ENCODE measurements around the gene MPG.
"Not testable (repeated sequence)": the region's sequence is repeated elsewhere in the genome, so short reads cannot be mapped to it uniquely, and the experiment has no call there.

MPG gene

GRCh38 chr16:77807-78443 lies at the start of gene MPG:
MPG (plus strand) TSS chr16:78225; CDS start chr16:78310, 85 bp downstream.
- FAIRE-seq (no peak), DNase-seq (ENCODE audit: low spot score) (peak; percentile 95)

GRCh38 chr16:30627-31026 lies 47.4 kb upstream of the MPG start:
- not testable (repeated sequence) for FAIRE-seq; DNase-seq (ENCODE audit: low spot score)

GRCh38 chr16:33154-33876 lies 44.7 kb upstream of the MPG start:
- not testable (repeated sequence) for FAIRE-seq; DNase-seq (ENCODE audit: low spot score)

- FAIRE-seq (peak; percentile 84), DNase-seq (ENCODE audit: low spot score) (no peak)
Measured at GRCh38 chr16:33877-34647, 44.0 kb upstream of the MPG start.

- FAIRE-seq: no peak
- DNase-seq (ENCODE audit: low spot score): no peak
Measured at GRCh38 chr16:34648-34987, 43.4 kb upstream of the MPG start.

GRCh38 chr16:35011-35677 lies 42.9 kb upstream of the MPG start:
- DNase-seq (ENCODE audit: low spot score): no peak
- no peak for FAIRE-seq

GRCh38 chr16:35678-36305 lies 42.2 kb upstream of the MPG start:
- DNase-seq (ENCODE audit: low spot score) (no peak), FAIRE-seq (no peak)

GRCh38 chr16:36336-36984 lies 41.6 kb upstream of the MPG start:
- DNase-seq (ENCODE audit: low spot score) (no peak), FAIRE-seq (no peak)

- FAIRE-seq: no peak
- DNase-seq (ENCODE audit: low spot score): no peak
Measured at GRCh38 chr16:37511-37910, 40.5 kb upstream of the MPG start.

- not testable (repeated sequence) for FAIRE-seq; DNase-seq (ENCODE audit: low spot score)
Measured at GRCh38 chr16:38206-38605, 39.8 kb upstream of the MPG start.

- no peak for DNase-seq (ENCODE audit: low spot score)
- FAIRE-seq: no peak
Measured at GRCh38 chr16:38941-39892, 38.8 kb upstream of the MPG start.

GRCh38 chr16:41439-42068 lies 36.5 kb upstream of the MPG start:
- DNase-seq (ENCODE audit: low spot score) (no peak), FAIRE-seq (no peak)

- FAIRE-seq (no peak), DNase-seq (ENCODE audit: low spot score) (no peak)
Measured at GRCh38 chr16:42069-42457, 36.0 kb upstream of the MPG start.

- FAIRE-seq: no peak
- DNase-seq (ENCODE audit: low spot score): no peak
Measured at GRCh38 chr16:42691-43090, 35.3 kb upstream of the MPG start.

GRCh38 chr16:43294-43693 lies 34.7 kb upstream of the MPG start:
- DNase-seq (ENCODE audit: low spot score) (no peak), FAIRE-seq (no peak)

GRCh38 chr16:44655-45054 lies 33.4 kb upstream of the MPG start:
- no peak for FAIRE-seq

GRCh38 chr16:45454-45853 lies 32.6 kb upstream of the MPG start:
- DNase-seq (ENCODE audit: low spot score) (no peak), FAIRE-seq (no peak)

More at GRCh38 chr16:44655-45054, 33.4 kb upstream of the MPG start:
- DNase-seq (ENCODE audit: low spot score): no peak

- not testable (repeated sequence) for FAIRE-seq; DNase-seq (ENCODE audit: low spot score)
Measured at GRCh38 chr16:46510-46909, 31.5 kb upstream of the MPG start.

GRCh38 chr16:47234-47633 lies 30.8 kb upstream of the MPG start:
- FAIRE-seq (no peak), DNase-seq (ENCODE audit: low spot score) (no peak)
